Liver (tissue), 9 donors: Measurements from ENCODE around the gene KAZN. TPM values are rescaled to one million over a fixed set of nuclear protein-coding genes. Genes with fewer than 3 reads are reported as not detected.

Experiments
- DNase-seq: peaks from one replicate; pipeline ENCODE4 v3.0.0-alpha.2; 2017; ENCODE audit warnings: low spot score
- H3K27ac ChIP-seq, 2 donors: one replicate each; pipeline ENCODE4 v1.7.0; 2013; ENCODE audit warnings: inconsistent platforms in 2 of 2, low read length in 2 of 2, control low read depth in 1 of 2, low read depth in 1 of 2, mild to moderate bottlenecking in 1 of 2
- H3K27me3 ChIP-seq, 4 donors: one replicate each; pipeline versions ENCODE4 v1.6.1 to v1.7.0; 2013; ENCODE audit warnings: low read length in 3 of 4, inconsistent platforms in 1 of 4, mild to moderate bottlenecking in 1 of 4, moderate library complexity in 1 of 4; ENCODE audit not compliant: control insufficient read depth in 4 of 4, insufficient read depth in 4 of 4
- H3K36me3 ChIP-seq, 4 donors: one replicate each; pipeline versions ENCODE4 v1.6.1 to v1.7.0; 2013; ENCODE audit warnings: low read length in 3 of 4, mild to moderate bottlenecking in 3 of 4, low read depth in 1 of 4, moderate library complexity in 1 of 4; ENCODE audit not compliant: control insufficient read depth in 4 of 4, insufficient read depth in 3 of 4
- H3K4me1 ChIP-seq, 4 donors: one replicate each; pipeline versions ENCODE4 v1.6.1 to v1.7.0; 2013; ENCODE audit warnings: low read length in 3 of 4, mild to moderate bottlenecking in 3 of 4, moderate library complexity in 1 of 4; ENCODE audit not compliant: control insufficient read depth in 4 of 4, insufficient read depth in 4 of 4
- H3K4me3 ChIP-seq, 3 donors: one replicate each; pipeline versions ENCODE4 v1.6.1 to v1.7.0; 2013; ENCODE audit warnings: low read length in 3 of 3, control low read depth in 1 of 3, low read depth in 1 of 3, mild to moderate bottlenecking in 1 of 3
- H3K9ac ChIP-seq, 2 donors: one replicate each; pipeline ENCODE4 v1.7.0; 2013; ENCODE audit warnings: low read length in 2 of 2, mild to moderate bottlenecking in 2 of 2, moderate library complexity in 2 of 2, control low read depth in 1 of 2, low read depth in 1 of 2
- H3K9me3 ChIP-seq, 4 donors: one replicate each; pipeline versions ENCODE4 v1.6.1 to v1.7.0; 2013; ENCODE audit warnings: low read length in 3 of 4; ENCODE audit not compliant: control insufficient read depth in 4 of 4
- FOXA1 ChIP-seq: IDR thresholded peaks from 2 replicates; pipeline ENCODE4 v1.6.1; 2016; ENCODE audit warnings: antibody characterized with exemption
- GABPA ChIP-seq, 2 donors: IDR thresholded peaks in 1 of 2; conservative IDR thresholded peaks in 1 of 2; 2 replicates each; pipeline ENCODE4 v1.6.1; 2016; ENCODE audit warnings: antibody characterized with exemption in 2 of 2, mild to moderate bottlenecking in 1 of 2, moderate library complexity in 1 of 2
- HNF4A ChIP-seq, 2 donors: conservative IDR thresholded peaks; 2 replicates each; pipeline ENCODE4 v1.6.1; 2016; ENCODE audit warnings: antibody characterized with exemption in 2 of 2, mild to moderate bottlenecking in 2 of 2
- HNF4G ChIP-seq: IDR thresholded peaks from 2 replicates; pipeline ENCODE4 v1.6.1; 2016; ENCODE audit warnings: antibody characterized with exemption
- JUND ChIP-seq, 2 donors: IDR thresholded peaks; 2 replicates each; pipeline ENCODE4 v1.6.1; 2016; ENCODE audit warnings: antibody characterized with exemption in 2 of 2
- NR2F2 ChIP-seq: IDR thresholded peaks from 2 replicates; pipeline ENCODE4 v1.6.1; 2016; ENCODE audit warnings: antibody characterized with exemption
- RXRA ChIP-seq, 2 donors: IDR thresholded peaks; 2 replicates each; pipeline ENCODE4 v1.6.1; 2017 to 2018; ENCODE audit warnings: antibody characterized with exemption in 2 of 2, mild to moderate bottlenecking in 1 of 2
- YY1 ChIP-seq: IDR thresholded peaks from 2 replicates; pipeline ENCODE4 v1.6.1; 2016; ENCODE audit warnings: antibody characterized with exemption, mild to moderate bottlenecking
- WGBS: extraction: QIAGEN DNeasy Blood & Tissue Kit; methylation state at CpG from one replicate; pipeline ENCODE4 v1.1.7; 2013; 5-methylcytosine and 5-hydroxymethylcytosine counted together
- polyA plus RNA-seq, 2 donors: library from polyadenylated mRNA; stranded (reverse) in 1 of 2; unstranded in 1 of 2; fragments of 200-250 nt in 1 of 2; fragments of >200 nt in 1 of 2; fragmentation: Nextera tagmentation in 1 of 2; extraction: Ambion mirVana in 1 of 2; gene quantifications; one replicate each; pipeline versions ENCODE4 v1.2.1 to v1.2.3, GENCODE V29; 2013 to 2015
- total RNA-seq, 2 donors: library from RNA; depleted of rRNA; stranded (reverse); fragments of >200 nt; gene quantifications; one replicate each; pipeline ENCODE4 v1.2.3, GENCODE V29; 2014
- TF ChIP-seq, protein P1 (sequence below): IDR thresholded peaks from 2 replicates; pipeline ENCODE4 v1.6.1; 2016; ENCODE audit warnings: antibody characterized with exemption, mild to moderate bottlenecking
- TF ChIP-seq, protein P2 (sequence below): IDR thresholded peaks from 2 replicates; pipeline ENCODE4 v1.6.1; 2016; ENCODE audit warnings: antibody characterized with exemption
- donor health status: healthy.
- donor health status: healthy.
- donor health status: healthy.
- donor health status: healthy.
- donor health status: healthy.

Gene KAZN
- total and polyA plus RNA-seq, 4 donors: 1.9 to 6.9 (median 2.4) TPM

DNA sequence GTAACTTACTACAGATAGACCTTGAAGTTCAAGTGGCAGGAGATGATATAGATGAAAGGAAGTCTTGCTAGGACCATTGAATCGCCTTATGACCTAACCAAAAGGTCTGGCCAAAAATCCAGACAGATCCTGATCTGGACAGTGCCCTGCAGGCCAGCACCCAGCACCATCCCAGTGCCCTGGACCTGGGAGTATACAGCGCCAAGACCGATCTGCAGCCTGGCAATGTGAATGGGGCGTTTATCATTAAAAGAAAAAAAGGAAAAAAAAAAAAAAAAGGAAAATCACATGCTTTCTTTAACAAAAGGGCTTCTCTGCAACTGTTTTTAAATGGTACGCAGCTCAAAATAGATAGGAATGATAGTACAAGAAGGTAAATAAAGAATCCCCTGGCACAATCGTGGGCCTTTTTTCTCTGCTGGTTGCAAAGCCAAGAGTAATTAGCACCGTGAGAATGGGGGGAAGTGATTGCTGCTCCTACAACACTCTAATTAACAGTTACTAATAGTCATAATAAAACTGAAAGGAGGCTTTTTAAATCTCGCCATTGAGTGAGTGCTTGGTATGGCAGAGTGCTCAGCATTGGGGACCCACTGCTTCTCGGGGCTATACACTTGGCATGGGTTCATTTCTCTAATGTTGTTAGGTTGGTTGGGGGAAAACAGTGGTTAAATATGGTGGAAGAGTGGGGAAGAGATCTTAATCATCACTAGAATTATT is 146.7 kb downstream of the KAZN start (continued):
- TF ChIP-seq, protein P1, sequence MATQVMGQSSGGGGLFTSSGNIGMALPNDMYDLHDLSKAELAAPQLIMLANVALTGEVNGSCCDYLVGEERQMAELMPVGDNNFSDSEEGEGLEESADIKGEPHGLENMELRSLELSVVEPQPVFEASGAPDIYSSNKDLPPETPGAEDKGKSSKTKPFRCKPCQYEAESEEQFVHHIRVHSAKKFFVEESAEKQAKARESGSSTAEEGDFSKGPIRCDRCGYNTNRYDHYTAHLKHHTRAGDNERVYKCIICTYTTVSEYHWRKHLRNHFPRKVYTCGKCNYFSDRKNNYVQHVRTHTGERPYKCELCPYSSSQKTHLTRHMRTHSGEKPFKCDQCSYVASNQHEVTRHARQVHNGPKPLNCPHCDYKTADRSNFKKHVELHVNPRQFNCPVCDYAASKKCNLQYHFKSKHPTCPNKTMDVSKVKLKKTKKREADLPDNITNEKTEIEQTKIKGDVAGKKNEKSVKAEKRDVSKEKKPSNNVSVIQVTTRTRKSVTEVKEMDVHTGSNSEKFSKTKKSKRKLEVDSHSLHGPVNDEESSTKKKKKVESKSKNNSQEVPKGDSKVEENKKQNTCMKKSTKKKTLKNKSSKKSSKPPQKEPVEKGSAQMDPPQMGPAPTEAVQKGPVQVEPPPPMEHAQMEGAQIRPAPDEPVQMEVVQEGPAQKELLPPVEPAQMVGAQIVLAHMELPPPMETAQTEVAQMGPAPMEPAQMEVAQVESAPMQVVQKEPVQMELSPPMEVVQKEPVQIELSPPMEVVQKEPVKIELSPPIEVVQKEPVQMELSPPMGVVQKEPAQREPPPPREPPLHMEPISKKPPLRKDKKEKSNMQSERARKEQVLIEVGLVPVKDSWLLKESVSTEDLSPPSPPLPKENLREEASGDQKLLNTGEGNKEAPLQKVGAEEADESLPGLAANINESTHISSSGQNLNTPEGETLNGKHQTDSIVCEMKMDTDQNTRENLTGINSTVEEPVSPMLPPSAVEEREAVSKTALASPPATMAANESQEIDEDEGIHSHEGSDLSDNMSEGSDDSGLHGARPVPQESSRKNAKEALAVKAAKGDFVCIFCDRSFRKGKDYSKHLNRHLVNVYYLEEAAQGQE: no peak

DNA sequence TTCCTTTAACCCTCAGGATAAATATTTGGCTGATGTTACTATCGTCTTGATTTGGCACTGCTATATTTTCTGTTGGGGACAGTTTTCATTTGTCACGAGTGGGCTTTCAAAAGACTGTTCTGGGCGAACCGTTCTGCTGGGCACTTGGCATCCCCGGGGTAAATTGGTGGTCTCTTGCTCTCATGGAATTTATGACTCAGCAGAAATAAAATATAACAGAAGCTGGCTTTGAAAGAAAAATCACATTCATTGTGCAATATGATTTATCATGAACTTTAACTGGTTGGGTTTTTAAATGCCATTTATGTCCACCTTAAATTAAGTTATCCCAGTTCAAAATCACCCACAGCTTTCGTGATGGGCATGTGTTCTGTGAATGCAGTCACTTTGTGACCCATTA is 147.3 kb downstream of the KAZN start:
- H3K9ac ChIP-seq: no peak overlapping the region
- no peaks in the 10 kb centered on the region for H3K4me1 ChIP-seq
- WGBS: 66% methylated on average over 6 of the region's 6 CpGs
- H3K9me3 ChIP-seq: no peaks in the 10 kb centered on the region
- no peak overlapping the region for H3K27ac ChIP-seq
- no peak overlapping the region for H3K4me3 ChIP-seq
- no peaks in the 10 kb centered on the region for H3K36me3 ChIP-seq
- TF ChIP-seq NR2F2 (no peak), YY1 (no peak)
- no peaks in the 10 kb centered on the region for H3K27me3 ChIP-seq
- DNase-seq: no peak

DNA sequence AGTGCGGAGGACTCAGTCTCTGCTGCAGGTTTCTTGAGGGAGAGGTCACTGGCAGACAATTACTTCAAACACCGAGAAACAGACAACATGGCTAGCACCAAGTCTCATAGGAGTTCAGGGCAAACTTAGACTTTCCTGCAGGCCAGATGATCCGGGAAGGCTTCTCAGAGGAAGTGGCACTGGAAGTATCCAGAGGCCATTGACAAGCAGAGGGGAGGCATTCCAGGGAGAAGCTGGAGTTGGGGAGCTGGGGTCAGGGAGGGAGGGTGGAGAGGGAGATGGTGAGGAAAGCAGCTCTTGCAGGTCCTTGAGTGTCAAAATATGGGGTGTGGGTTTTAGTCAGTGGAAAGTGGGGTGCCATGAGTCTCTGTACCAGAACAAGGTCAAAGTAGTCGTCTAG is 147.9 kb downstream of the KAZN start:
- Histone ChIP-seq H3K27me3 (no peaks in the 10 kb centered on the region), H3K36me3 (no peaks in the 10 kb centered on the region), H3K9ac (no peak overlapping the region), H3K27ac (no peak overlapping the region), H3K9me3 (peaks cover 0 to under 1% (median 0%) of the 10 kb centered on the region in 4 donors), H3K4me1 (no peaks in the 10 kb centered on the region), H3K4me3 (no peak overlapping the region)
- TF ChIP-seq, protein P2, sequence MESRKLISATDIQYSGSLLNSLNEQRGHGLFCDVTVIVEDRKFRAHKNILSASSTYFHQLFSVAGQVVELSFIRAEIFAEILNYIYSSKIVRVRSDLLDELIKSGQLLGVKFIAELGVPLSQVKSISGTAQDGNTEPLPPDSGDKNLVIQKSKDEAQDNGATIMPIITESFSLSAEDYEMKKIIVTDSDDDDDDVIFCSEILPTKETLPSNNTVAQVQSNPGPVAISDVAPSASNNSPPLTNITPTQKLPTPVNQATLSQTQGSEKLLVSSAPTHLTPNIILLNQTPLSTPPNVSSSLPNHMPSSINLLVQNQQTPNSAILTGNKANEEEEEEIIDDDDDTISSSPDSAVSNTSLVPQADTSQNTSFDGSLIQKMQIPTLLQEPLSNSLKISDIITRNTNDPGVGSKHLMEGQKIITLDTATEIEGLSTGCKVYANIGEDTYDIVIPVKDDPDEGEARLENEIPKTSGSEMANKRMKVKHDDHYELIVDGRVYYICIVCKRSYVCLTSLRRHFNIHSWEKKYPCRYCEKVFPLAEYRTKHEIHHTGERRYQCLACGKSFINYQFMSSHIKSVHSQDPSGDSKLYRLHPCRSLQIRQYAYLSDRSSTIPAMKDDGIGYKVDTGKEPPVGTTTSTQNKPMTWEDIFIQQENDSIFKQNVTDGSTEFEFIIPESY: no peak
- no peak for TF ChIP-seq HNF4A (conservative IDR thresholded peaks at IDR 0.05)
- TF ChIP-seq HNF4G: no peak
- TF ChIP-seq GABPA (IDR thresholded peaks at IDR 0.05 in 1 of 2, conservative IDR thresholded peaks at IDR 0.05 in 1 of 2): no peak
- DNase-seq: no peak
- WGBS: 74% methylated on average over 4 of the region's 4 CpGs

DNA sequence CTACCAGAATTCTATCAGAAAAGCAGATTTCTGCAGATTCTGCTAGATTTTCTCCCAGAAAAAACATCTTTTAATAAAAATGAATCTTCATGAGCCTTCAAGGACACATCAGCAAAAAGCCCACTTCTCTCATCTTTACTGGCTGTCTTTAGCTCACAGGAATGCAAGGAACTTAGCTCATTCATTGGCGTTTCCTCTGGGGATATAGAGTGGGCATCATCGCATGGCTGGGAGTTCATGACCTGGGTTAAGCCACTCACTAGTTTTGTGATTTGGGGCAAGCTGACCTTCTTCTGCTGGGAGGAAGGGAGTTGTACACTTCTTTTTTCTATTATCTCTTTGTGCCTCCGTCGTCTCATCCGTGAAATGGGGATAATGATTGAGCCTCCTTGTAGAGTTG is 149.7 kb downstream of the KAZN start:
- 90% methylated on average over 5 of the region's 5 CpGs for WGBS
- TF ChIP-seq, protein P2: no peak
- TF ChIP-seq FOXA1 (no peak), JUND (IDR thresholded peaks at IDR 0.05) (no peak), HNF4G (no peak), RXRA (IDR thresholded peaks at IDR 0.05) (no peak)
- TF ChIP-seq, protein P1: no peak
- H3K27me3 ChIP-seq: no peaks in the 10 kb centered on the region

More for the DNA sequence above, 149.7 kb downstream of the KAZN start:
- no peak overlapping the region for H3K4me3 ChIP-seq
- no peaks in the 10 kb centered on the region for H3K36me3 ChIP-seq
- no peaks in the 10 kb centered on the region for H3K4me1 ChIP-seq
- peaks cover 0 to 8% (median 3%) of the 10 kb centered on the region in 4 donors for H3K9me3 ChIP-seq
- no peak overlapping the region for H3K27ac ChIP-seq
- no peak overlapping the region for H3K9ac ChIP-seq
- DNase-seq: no peak
